HG02938 (cell line): ENCODE results near the gene CDH4.

Experiments used
- ATAC-seq: cut with Tn5 transposase; IDR thresholded peaks from one replicate; pipeline ENCODE4 v1.9.1; 2021; ENCODE audit warnings: mild to moderate bottlenecking, moderate library complexity; ENCODE audit not compliant: unreplicated experiment

The CDH4 gene

GRCh38 chr20:61860260-61860987 is 608.4 kb downstream of the CDH4 start:
- no peak for ATAC-seq

- no peak for ATAC-seq
These were observed 609.2 kb downstream of the CDH4 start for GRCh38 chr20:61861054-61861841.

- no peak for ATAC-seq
These were observed 609.8 kb downstream of the CDH4 start for GRCh38 chr20:61861858-61862257.

- ATAC-seq: no peak
These were observed 610.8 kb downstream of the CDH4 start for GRCh38 chr20:61862881-61863280.

GRCh38 chr20:61864481-61864880 is 612.4 kb downstream of the CDH4 start:
- ATAC-seq: no peak

- no peak for ATAC-seq
These were observed 613.3 kb downstream of the CDH4 start for GRCh38 chr20:61865353-61865752.

GRCh38 chr20:61866165-61866564 is 614.1 kb downstream of the CDH4 start:
- ATAC-seq: no peak

- no peak for ATAC-seq
These were observed 615.9 kb downstream of the CDH4 start for GRCh38 chr20:61868006-61868405.

GRCh38 chr20:61868466-61869090 is 616.5 kb downstream of the CDH4 start:
- ATAC-seq: no peak

GRCh38 chr20:61869750-61870507 is 617.9 kb downstream of the CDH4 start:
- ATAC-seq: no peak

- ATAC-seq: no peak
These were observed 619.1 kb downstream of the CDH4 start for GRCh38 chr20:61871160-61871559.

- no peak for ATAC-seq
These were observed 619.9 kb downstream of the CDH4 start for GRCh38 chr20:61871913-61872312.

- ATAC-seq: no peak
These were observed 620.4 kb downstream of the CDH4 start for GRCh38 chr20:61872371-61872900.

- ATAC-seq: no peak
These were observed 621.8 kb downstream of the CDH4 start for GRCh38 chr20:61873651-61874420.

GRCh38 chr20:61874421-61875068 is 622.5 kb downstream of the CDH4 start:
- ATAC-seq: no peak

GRCh38 chr20:61875221-61875885 is 623.3 kb downstream of the CDH4 start:
- no peak for ATAC-seq

GRCh38 chr20:61875996-61876395 is 623.9 kb downstream of the CDH4 start:
- no peak for ATAC-seq

GRCh38 chr20:61876952-61877728 is 625.1 kb downstream of the CDH4 start:
- ATAC-seq: no peak
